Measurements from ENCODE around the gene TOMM40L.

DNA sequence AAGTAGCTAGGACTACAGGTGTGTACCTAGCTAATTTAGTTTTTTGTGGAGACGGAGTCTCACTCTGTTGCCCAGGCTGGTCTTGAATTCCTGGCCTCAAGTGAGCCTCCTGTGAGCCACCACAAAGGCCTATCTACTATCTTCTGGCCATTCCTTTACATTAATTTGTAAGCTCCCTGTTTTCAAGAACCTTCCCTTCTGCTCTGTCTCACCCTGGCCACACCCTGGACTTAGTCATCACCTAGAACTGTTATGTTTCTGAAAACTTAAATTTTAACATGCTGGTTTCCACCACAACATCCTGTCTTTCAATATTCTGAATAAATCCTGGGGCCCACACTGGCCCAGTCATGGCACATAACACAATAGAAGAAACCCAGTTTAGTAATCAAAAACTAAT lies 43.6 kb upstream of the TOMM40L start:
- TF ChIP-seq POLR2A (IDR thresholded peaks at IDR 0.05) = no peak
- TF ChIP-seq, protein P1, sequence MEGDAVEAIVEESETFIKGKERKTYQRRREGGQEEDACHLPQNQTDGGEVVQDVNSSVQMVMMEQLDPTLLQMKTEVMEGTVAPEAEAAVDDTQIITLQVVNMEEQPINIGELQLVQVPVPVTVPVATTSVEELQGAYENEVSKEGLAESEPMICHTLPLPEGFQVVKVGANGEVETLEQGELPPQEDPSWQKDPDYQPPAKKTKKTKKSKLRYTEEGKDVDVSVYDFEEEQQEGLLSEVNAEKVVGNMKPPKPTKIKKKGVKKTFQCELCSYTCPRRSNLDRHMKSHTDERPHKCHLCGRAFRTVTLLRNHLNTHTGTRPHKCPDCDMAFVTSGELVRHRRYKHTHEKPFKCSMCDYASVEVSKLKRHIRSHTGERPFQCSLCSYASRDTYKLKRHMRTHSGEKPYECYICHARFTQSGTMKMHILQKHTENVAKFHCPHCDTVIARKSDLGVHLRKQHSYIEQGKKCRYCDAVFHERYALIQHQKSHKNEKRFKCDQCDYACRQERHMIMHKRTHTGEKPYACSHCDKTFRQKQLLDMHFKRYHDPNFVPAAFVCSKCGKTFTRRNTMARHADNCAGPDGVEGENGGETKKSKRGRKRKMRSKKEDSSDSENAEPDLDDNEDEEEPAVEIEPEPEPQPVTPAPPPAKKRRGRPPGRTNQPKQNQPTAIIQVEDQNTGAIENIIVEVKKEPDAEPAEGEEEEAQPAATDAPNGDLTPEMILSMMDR (IDR thresholded peaks at IDR 0.05) = no peak

Data from uterus (tissue), 2 donors.